NT2/D1 (cell line): ENCODE data around the gene RNASE1.
"Not testable (repeated sequence)": the region's sequence is repeated elsewhere in the genome, so short reads cannot be mapped to it uniquely, and the experiment has no call there.

ENCODE experiments used
- DNase-seq: peaks from one replicate; pipeline ENCODE4 v3.0.0-alpha.2; 2011; ENCODE audit warnings: low read depth, low spot score
- H3K27me3 ChIP-seq: 2 replicates; pipeline ENCODE4 v1.6.0; 2011; ENCODE audit warnings: mild to moderate bottlenecking; ENCODE audit not compliant: insufficient read length, insufficient read depth
- H3K36me3 ChIP-seq: 2 replicates; pipeline ENCODE4 v1.6.1; 2011; ENCODE audit warnings: mild to moderate bottlenecking, low read length, mixed read lengths; ENCODE audit not compliant: insufficient read depth, insufficient read length
- H3K4me1 ChIP-seq: 2 replicates; pipeline ENCODE4 v1.5.1; 2011; ENCODE audit not compliant: insufficient read depth, insufficient read length
- H3K4me3 ChIP-seq: 2 replicates; pipeline ENCODE4 v1.5.1; 2011; ENCODE audit warnings: low read depth; ENCODE audit not compliant: insufficient read length
- H3K9ac ChIP-seq: 2 replicates; pipeline ENCODE4 v1.6.0; 2011; ENCODE audit warnings: low read depth; ENCODE audit not compliant: insufficient read length
- H3K9me3 ChIP-seq: 2 replicates; pipeline ENCODE4 v1.5.1; 2011; ENCODE audit warnings: mild to moderate bottlenecking, low read length; ENCODE audit not compliant: insufficient read depth
- SUZ12 ChIP-seq: IDR thresholded peaks from 2 replicates; pipeline ENCODE4 v1.6.1; 2011; ENCODE audit not compliant: insufficient read length, insufficient read depth; ENCODE audit errors: extremely low read depth
- YY1 ChIP-seq: IDR thresholded peaks from 2 replicates; pipeline ENCODE4 v1.6.1; 2011; ENCODE audit not compliant: insufficient read length, insufficient read depth
- ZNF274 ChIP-seq: IDR thresholded peaks from 2 replicates; pipeline ENCODE4 v1.6.1; 2011; ENCODE audit warnings: mild to moderate bottlenecking, low read depth, low read length

The RNASE1 gene

DNA sequence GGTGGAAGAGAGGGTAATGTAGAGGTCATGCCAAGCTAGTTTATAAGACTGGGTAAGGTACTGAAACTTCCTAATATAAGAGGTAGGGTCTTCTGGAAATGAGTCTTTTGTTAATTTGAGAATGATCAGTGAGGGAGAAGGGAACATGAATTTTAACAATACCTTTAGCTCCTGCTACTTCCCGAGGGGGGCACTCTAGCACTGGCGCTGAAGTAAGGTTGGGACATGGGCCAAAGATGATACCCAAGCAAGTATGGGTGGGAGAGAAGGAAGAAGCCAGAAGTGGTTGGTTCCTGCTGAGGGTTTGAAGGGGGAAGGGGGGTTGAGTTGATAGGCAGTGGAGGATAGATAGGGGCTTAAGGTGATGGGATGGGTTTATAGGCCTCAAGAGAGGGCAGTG, 32.3 kb upstream of the RNASE1 start:
- no peaks in the 10 kb centered on the region for H3K36me3 ChIP-seq
- no peak for DNase-seq
- no peak overlapping the region for H3K9ac ChIP-seq
- H3K4me1 ChIP-seq, result no peaks in the 10 kb centered on the region
- no peaks in the 10 kb centered on the region for H3K27me3 ChIP-seq
- TF ChIP-seq YY1 (no peak), SUZ12 (no peak), ZNF274 (no peak)
- no peak overlapping the region for H3K4me3 ChIP-seq
- H3K9me3 ChIP-seq, result no peaks in the 10 kb centered on the region

DNA sequence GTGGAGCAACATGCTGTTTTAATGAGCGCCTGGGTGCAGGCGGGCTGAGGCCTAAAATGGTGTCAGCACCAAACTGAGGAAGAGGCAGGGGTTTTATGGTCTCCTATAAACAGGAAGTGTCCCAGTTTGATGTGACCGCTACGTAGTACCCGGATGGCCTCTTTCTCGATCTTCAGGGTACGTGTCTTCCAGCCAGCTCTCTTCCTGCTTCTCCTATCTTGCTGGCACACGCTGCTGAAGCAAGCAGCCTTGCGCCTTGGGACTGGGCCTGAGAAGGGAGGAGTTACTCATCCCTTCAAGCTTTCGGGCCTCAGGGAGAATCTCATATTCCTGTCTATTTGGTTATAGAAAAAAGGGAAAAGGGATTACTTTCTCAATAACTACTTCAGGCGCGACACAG, 28.2 kb upstream of the RNASE1 start:
- Histone ChIP-seq H3K9me3 (peaks cover 13% of the 10 kb centered on the region; the same call in 1 of the 2 replicates), H3K4me1 (no peaks in the 10 kb centered on the region)

GRCh38 chr14:20828024-20828694, 25.5 kb upstream of the RNASE1 start:
- not testable (repeated sequence) for H3K9ac ChIP-seq, H3K4me3 ChIP-seq

More for the DNA sequence above, 28.2 kb upstream of the RNASE1 start:
- Histone ChIP-seq H3K9ac (no peak overlapping the region), H3K36me3 (no peaks in the 10 kb centered on the region), H3K4me3 (no peak overlapping the region), H3K27me3 (no peaks in the 10 kb centered on the region)
- TF ChIP-seq SUZ12 (no peak), ZNF274 (no peak), YY1 (no peak)
- DNase-seq, result no peak

DNA sequence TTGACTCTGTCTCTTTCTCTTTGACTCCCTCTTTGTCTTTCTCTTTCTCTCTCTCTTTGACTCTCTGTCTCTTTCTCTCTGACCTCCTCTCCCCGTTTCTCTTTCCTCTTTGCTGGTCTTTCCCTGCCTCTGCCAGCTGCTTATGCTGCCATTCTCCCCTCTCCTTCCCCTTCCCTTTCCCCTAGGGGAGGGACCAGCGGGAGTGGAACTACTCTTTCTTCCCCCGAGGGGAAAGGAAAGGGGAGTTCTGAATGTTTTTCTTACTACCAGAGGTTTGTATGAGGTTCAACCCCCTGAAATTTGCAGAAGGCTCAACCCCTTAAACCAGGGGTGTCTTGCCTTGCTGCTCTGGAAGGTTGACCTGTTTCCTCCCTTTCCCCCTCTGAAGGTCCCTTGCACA, 24.7 kb upstream of the RNASE1 start:
- H3K4me1 ChIP-seq, result no peaks in the 10 kb centered on the region
- no peak overlapping the region for H3K9ac ChIP-seq
- no peaks in the 10 kb centered on the region for H3K36me3 ChIP-seq
- H3K27me3 ChIP-seq, result no peaks in the 10 kb centered on the region
- H3K9me3 ChIP-seq, result peaks cover 13% of the 10 kb centered on the region; the same call in 1 of the 2 replicates
- TF ChIP-seq ZNF274 (no peak), YY1 (no peak), SUZ12 (no peak)
- DNase-seq, result no peak
- H3K4me3 ChIP-seq, result no peak overlapping the region

More at GRCh38 chr14:20828024-20828694, 25.5 kb upstream of the RNASE1 start:
- not testable (repeated sequence) for DNase-seq, H3K4me1 ChIP-seq, H3K36me3 ChIP-seq, H3K27me3 ChIP-seq
- peaks cover 13% of the 10 kb centered on the region; the same call in 1 of the 2 replicates for H3K9me3 ChIP-seq

- H3K9me3 ChIP-seq, result peaks cover 13% of the 10 kb centered on the region; the same call in 1 of the 2 replicates
Measured at GRCh38 chr14:20826666-20827065, 24.0 kb upstream of the RNASE1 start.

DNA sequence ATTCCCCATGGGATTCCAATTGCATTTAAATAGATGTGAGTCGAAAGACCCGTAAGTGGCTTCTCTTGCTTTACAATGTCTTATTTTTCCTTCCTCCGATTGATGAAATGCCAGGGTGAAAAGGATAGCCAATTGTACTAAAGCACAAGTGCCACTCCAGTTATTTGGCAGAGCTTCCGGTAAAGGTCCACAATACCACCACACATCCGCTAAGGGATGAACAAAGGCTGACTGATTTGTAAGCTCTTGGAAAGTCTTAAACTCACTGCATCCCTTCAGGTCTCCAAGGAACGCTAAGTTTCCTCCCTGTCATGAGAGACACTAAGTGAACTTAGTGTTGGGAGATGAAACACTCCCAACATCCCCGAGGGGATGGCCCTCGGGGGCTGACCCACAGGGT, 21.2 kb upstream of the RNASE1 start:
- Histone ChIP-seq H3K9ac (no peak overlapping the region), H3K4me1 (no peaks in the 10 kb centered on the region), H3K27me3 (no peaks in the 10 kb centered on the region), H3K9me3 (peaks cover 13% of the 10 kb centered on the region; the same call in 1 of the 2 replicates), H3K4me3 (no peak overlapping the region), H3K36me3 (no peaks in the 10 kb centered on the region)
- no peak for DNase-seq
- no peak for TF ChIP-seq SUZ12
- TF ChIP-seq YY1, result no peak
- TF ChIP-seq ZNF274, result no peak

More at GRCh38 chr14:20826666-20827065, 24.0 kb upstream of the RNASE1 start:
- H3K9ac ChIP-seq, H3K36me3 ChIP-seq, DNase-seq, H3K4me1 ChIP-seq, H3K4me3 ChIP-seq, H3K27me3 ChIP-seq: not testable (repeated sequence)

DNA sequence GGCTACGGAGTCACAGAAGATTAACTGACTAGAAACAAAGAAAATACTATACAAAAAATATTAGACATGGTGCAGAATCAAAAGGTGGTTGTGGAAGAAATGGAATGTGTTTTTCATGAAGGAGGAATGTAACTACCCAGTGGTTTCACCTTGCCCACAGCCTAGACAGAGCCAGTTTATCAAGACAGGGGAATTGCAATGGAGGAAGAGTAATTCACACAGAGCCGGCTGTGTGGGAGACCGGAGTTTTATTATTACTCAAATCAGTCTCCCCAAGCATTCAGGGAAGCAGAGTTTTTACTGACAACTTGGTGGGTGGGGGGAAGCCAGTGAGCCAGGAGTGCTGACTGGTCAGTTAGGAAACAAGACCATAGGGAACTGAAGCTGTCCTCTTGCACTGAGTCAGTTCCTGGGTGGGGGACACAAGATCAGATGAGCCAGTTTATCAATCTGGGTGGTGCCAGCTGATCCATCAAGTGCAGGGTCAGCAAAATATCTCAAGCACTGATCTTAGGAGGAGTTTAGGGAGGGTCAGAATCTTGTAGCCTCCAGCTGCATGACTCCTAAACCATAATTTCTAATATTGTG, 19.0 kb upstream of the RNASE1 start:
- H3K36me3 ChIP-seq, H3K4me3 ChIP-seq, DNase-seq, H3K4me1 ChIP-seq, H3K9me3 ChIP-seq, H3K27me3 ChIP-seq, H3K9ac ChIP-seq: not testable (repeated sequence)
